ENCODE results near the gene AQP3.

DNA sequence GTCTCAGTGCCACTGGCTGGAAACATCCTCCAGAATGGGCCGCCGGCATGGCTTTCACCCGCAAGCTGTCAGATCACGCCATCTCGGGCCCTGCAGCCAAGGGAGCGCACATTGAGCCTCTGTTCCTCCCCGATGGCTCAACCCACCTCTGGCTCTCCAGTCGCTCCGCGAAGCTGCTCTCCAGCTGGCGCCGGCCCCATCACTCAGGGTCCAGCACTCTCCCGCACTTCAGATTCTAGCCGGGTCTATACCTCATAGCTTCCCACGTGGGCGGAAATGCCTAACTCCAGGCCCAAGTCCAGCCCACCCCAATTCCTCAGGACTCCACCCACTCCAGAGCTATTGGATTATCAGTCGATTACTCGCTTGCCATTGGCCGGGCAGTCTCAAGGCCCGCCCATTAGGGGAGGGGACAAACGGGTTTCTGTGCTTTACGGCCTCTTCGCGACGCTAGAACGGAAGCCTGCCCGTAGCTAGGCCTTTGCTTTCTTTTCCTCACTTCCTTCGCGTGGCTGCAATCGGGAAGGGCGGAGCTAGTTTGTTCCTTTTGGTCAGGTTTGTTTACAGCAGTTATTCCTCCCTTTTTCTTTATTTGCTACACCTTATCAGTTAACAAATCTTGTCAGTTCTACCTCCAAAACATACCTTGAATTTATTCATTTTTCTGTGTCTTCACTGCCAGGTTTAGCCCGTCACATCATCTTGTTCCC, 26.4 kb upstream of the AQP3 start, which contains the start of gene NOL6:
- no peak for TF ChIP-seq CEBPB (IDR thresholded peaks at IDR 0.05)
- TF ChIP-seq TAF1 (IDR thresholded peaks at IDR 0.05; ENCODE audit: low read depth), result no peak; the same call in 1 of the 2 replicates
- TF ChIP-seq, protein P1, sequence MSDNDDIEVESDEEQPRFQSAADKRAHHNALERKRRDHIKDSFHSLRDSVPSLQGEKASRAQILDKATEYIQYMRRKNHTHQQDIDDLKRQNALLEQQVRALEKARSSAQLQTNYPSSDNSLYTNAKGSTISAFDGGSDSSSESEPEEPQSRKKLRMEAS (IDR thresholded peaks at IDR 0.05), result peak; percentile 96
- TF ChIP-seq TCF12 (IDR thresholded peaks at IDR 0.05; ENCODE audit: low read depth), result peak; percentile 51; the same call in 1 of the 2 replicates
- TF ChIP-seq CREB1 (IDR thresholded peaks at IDR 0.05; ENCODE audit: low read depth), result peak; percentile 63; the same call in 1 of the 2 replicates
- TF ChIP-seq, protein P2, sequence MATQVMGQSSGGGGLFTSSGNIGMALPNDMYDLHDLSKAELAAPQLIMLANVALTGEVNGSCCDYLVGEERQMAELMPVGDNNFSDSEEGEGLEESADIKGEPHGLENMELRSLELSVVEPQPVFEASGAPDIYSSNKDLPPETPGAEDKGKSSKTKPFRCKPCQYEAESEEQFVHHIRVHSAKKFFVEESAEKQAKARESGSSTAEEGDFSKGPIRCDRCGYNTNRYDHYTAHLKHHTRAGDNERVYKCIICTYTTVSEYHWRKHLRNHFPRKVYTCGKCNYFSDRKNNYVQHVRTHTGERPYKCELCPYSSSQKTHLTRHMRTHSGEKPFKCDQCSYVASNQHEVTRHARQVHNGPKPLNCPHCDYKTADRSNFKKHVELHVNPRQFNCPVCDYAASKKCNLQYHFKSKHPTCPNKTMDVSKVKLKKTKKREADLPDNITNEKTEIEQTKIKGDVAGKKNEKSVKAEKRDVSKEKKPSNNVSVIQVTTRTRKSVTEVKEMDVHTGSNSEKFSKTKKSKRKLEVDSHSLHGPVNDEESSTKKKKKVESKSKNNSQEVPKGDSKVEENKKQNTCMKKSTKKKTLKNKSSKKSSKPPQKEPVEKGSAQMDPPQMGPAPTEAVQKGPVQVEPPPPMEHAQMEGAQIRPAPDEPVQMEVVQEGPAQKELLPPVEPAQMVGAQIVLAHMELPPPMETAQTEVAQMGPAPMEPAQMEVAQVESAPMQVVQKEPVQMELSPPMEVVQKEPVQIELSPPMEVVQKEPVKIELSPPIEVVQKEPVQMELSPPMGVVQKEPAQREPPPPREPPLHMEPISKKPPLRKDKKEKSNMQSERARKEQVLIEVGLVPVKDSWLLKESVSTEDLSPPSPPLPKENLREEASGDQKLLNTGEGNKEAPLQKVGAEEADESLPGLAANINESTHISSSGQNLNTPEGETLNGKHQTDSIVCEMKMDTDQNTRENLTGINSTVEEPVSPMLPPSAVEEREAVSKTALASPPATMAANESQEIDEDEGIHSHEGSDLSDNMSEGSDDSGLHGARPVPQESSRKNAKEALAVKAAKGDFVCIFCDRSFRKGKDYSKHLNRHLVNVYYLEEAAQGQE (IDR thresholded peaks at IDR 0.05; ENCODE audit: low read depth), result no peak
- no peak for TF ChIP-seq FOXM1 (IDR thresholded peaks at IDR 0.05; ENCODE audit: borderline replicate concordance, low read depth)
- no peak for TF ChIP-seq EP300 (IDR thresholded peaks at IDR 0.05; ENCODE audit: borderline replicate concordance)

All from Ishikawa (cell line).